Esophagus muscularis mucosa (tissue), 4 donors: ENCODE measurements around the gene DMRTB1.

Experiments used
- CTCF ChIP-seq, 3 experiments: fragments of 200-600 bp in 2 of 3; fragments of 450-650 bp in 1 of 3; sonication (generic) in 2 of 3; IDR thresholded peaks; one replicate each; pipeline ENCODE4 v1.5.1; 2017 to 2019; ENCODE audit warnings: antibody characterized with exemption in 3 of 3, mild to moderate bottlenecking in 2 of 3, moderate library complexity in 1 of 3
- EP300 ChIP-seq: sonication (generic); formaldehyde crosslinking; IDR thresholded peaks from one replicate; pipeline ENCODE4 v1.6.1; 2017; ENCODE audit warnings: antibody characterized with exemption
- POLR2A ChIP-seq: fragments of 450-650 bp; IDR thresholded peaks from one replicate; pipeline ENCODE4 v1.6.1; 2017; ENCODE audit warnings: antibody characterized with exemption, moderate library complexity, mild to moderate bottlenecking, low read depth
- POLR2AphosphoS5 ChIP-seq, 2 donors: sonication (generic); formaldehyde crosslinking; IDR thresholded peaks; one replicate each; pipeline ENCODE4 v1.6.1; 2017; ENCODE audit warnings: antibody characterized with exemption in 2 of 2

GRCh38 chr1:53511323-53511932, 52.2 kb downstream of the DMRTB1 start:
- no peak for TF ChIP-seq EP300
- no peak for TF ChIP-seq CTCF (IDR thresholded peaks at IDR 0.05)
- TF ChIP-seq POLR2A = no peak
- TF ChIP-seq POLR2AphosphoS5 (IDR thresholded peaks at IDR 0.05) = no peak
